ENCODE measurements around the gene GPR84. TPM values are rescaled to one million over a fixed set of nuclear protein-coding genes. Genes with fewer than 3 reads are reported as not detected.

Gene GPR84
- total and polyA plus RNA-seq, 5 donors from 2014 or later, result not detected

DNA sequence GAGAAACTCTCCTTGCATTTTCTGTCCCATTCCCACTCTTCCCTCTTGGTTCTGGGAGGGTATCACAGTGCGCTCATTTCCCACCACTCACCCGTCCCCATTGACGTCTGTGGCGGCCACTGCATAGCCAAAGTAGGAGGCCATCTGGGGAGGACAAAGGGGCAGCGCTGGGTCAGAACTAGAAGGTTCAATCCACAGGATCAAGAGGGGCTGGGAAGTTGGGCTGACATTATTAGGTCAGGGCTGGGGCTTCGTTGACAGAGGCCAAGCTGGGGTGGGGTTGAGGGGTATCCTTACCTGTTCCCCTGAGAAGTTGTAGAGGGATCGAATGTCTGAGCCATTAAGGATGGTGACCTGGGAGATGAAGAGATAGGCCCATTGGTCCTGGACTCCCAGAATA, 41.3 kb upstream of the GPR84 start:
- Mint-ChIP-seq H3K27ac (peak overlapping the region; percentile 56 to 85 (median 62)), H3K4me1 (peaks cover 6 to 50% (median 23%) of the 10 kb centered on the region in 4 donors), H3K4me3 (peak overlapping the region in 1 of 4 donors; percentile 64), H3K27me3 (no peaks in the 10 kb centered on the region), H3K36me3 (peaks cover 55% of the 10 kb centered on the region), H3K9me3 (no peaks in the 10 kb centered on the region)
- H3K27me3 ChIP-seq (ENCODE audit: control insufficient read depth, insufficient read depth, low read length), result no peaks in the 10 kb centered on the region
- no peak overlapping the region for H3K4me3 ChIP-seq (ENCODE audit: low read depth, low read length)
- peaks cover 12% of the 10 kb centered on the region for H3K4me1 ChIP-seq (ENCODE audit: control insufficient read depth, insufficient read depth, low read length, poor library complexity, severe bottlenecking)
- H3K9me3 ChIP-seq (ENCODE audit: control insufficient read depth in 2 of 2, low read length in 2 of 2), result no peaks in the 10 kb centered on the region
- no peak for ATAC-seq (ENCODE audit: low read depth in 2 of 2)
- H3K27ac ChIP-seq (ENCODE audit: insufficient read depth, low read length, poor library complexity, severe bottlenecking), result no peak overlapping the region
- peaks cover 85% of the 10 kb centered on the region for H3K36me3 ChIP-seq (ENCODE audit: control insufficient read depth, insufficient read depth, low read length)
- no peak for DNase-seq

DNA sequence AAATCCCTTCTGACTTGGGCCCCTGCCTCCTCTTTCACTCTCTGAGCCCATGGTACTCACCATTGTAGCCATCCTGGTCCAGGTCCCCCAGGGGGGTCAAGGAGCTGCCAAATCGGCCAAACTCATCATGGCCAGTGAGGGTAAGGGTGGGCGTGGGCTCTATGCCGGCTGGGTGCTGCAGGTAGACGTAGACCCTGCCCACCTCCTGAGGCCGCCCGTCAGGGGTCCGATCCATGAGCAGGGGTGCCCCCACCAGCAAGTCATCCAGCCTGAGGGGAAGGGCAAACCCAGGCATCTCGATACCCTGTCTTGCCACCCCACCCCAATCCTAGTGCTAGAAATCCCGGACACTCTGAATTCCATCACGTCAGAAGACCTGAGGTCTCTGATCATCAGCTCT, 40.8 kb upstream of the GPR84 start:
- no peak overlapping the region for H3K27ac ChIP-seq (ENCODE audit: insufficient read depth, low read length, poor library complexity, severe bottlenecking)
- peaks cover 6 to 51% (median 23%) of the 10 kb centered on the region in 4 donors for H3K4me1 Mint-ChIP-seq
- DNase-seq (no peak), ATAC-seq (ENCODE audit: low read depth in 2 of 2) (no peak)
- peak overlapping the region in 2 of 3 donors; percentile 74 to 91 for H3K27ac Mint-ChIP-seq
- H3K27me3 Mint-ChIP-seq, result no peaks in the 10 kb centered on the region
- H3K9me3 ChIP-seq (ENCODE audit: control insufficient read depth in 2 of 2, low read length in 2 of 2), result no peaks in the 10 kb centered on the region
- H3K4me3 ChIP-seq (ENCODE audit: low read depth, low read length), result no peak overlapping the region
- H3K36me3 Mint-ChIP-seq, result peaks cover 59% of the 10 kb centered on the region
- no peaks in the 10 kb centered on the region for H3K27me3 ChIP-seq (ENCODE audit: control insufficient read depth, insufficient read depth, low read length)
- no peaks in the 10 kb centered on the region for H3K9me3 Mint-ChIP-seq
- peaks cover 89% of the 10 kb centered on the region for H3K36me3 ChIP-seq (ENCODE audit: control insufficient read depth, insufficient read depth, low read length)
- H3K4me1 ChIP-seq (ENCODE audit: control insufficient read depth, insufficient read depth, low read length, poor library complexity, severe bottlenecking), result peaks cover 12% of the 10 kb centered on the region
- H3K4me3 Mint-ChIP-seq, result no peak overlapping the region

- Mint-ChIP-seq H3K9me3 (no peaks in the 10 kb centered on the region), H3K27ac (peak overlapping the region; percentile 91 to 93 (median 92)), H3K4me1 (peaks cover 6 to 47% (median 24%) of the 10 kb centered on the region in 4 donors), H3K36me3 (peaks cover 64% of the 10 kb centered on the region), H3K27me3 (no peaks in the 10 kb centered on the region), H3K4me3 (peak overlapping the region in 1 of 4 donors; percentile 46)
- peak; percentile 54 to 74 (median 59) for DNase-seq
- Histone ChIP-seq H3K4me1 (ENCODE audit: control insufficient read depth, insufficient read depth, low read length, poor library complexity, severe bottlenecking) (peaks cover 12% of the 10 kb centered on the region), H3K9me3 (ENCODE audit: control insufficient read depth in 2 of 2, low read length in 2 of 2) (no peaks in the 10 kb centered on the region), H3K27me3 (ENCODE audit: control insufficient read depth, insufficient read depth, low read length) (no peaks in the 10 kb centered on the region), H3K27ac (ENCODE audit: insufficient read depth, low read length, poor library complexity, severe bottlenecking) (no peak overlapping the region), H3K4me3 (ENCODE audit: low read depth, low read length) (no peak overlapping the region), H3K36me3 (ENCODE audit: control insufficient read depth, insufficient read depth, low read length) (peaks cover 93% of the 10 kb centered on the region)
- ATAC-seq (ENCODE audit: low read depth in 2 of 2), result peak in 1 of 2 donors; percentile 56
Observed at GRCh38 chr12:54404061-54405004, 40.0 kb upstream of the GPR84 start.

GRCh38 chr12:54401119-54401518, 36.8 kb upstream of the GPR84 start:
- Mint-ChIP-seq H3K27me3 (no peaks in the 10 kb centered on the region), H3K27ac (peak overlapping the region in 1 of 3 donors; percentile 76), H3K4me3 (no peak overlapping the region), H3K9me3 (no peaks in the 10 kb centered on the region), H3K36me3 (peaks cover 61% of the 10 kb centered on the region), H3K4me1 (peaks cover 6 to 30% (median 12%) of the 10 kb centered on the region in 4 donors)
- Histone ChIP-seq H3K4me3 (ENCODE audit: low read depth, low read length) (no peak overlapping the region), H3K27me3 (ENCODE audit: control insufficient read depth, insufficient read depth, low read length) (no peaks in the 10 kb centered on the region), H3K36me3 (ENCODE audit: control insufficient read depth, insufficient read depth, low read length) (peaks cover 86% of the 10 kb centered on the region), H3K27ac (ENCODE audit: insufficient read depth, low read length, poor library complexity, severe bottlenecking) (no peak overlapping the region), H3K4me1 (ENCODE audit: control insufficient read depth, insufficient read depth, low read length, poor library complexity, severe bottlenecking) (peaks cover 12% of the 10 kb centered on the region), H3K9me3 (ENCODE audit: control insufficient read depth in 2 of 2, low read length in 2 of 2) (no peaks in the 10 kb centered on the region)
- no peak for DNase-seq
- no peak for ATAC-seq (ENCODE audit: low read depth in 2 of 2)

- DNase-seq (peak; percentile 75 to 85 (median 85)), ATAC-seq (ENCODE audit: low read depth in 2 of 2) (peak; percentile 89 to 92)
- Histone ChIP-seq H3K4me3 (ENCODE audit: low read depth, low read length) (no peak overlapping the region), H3K4me1 (ENCODE audit: control insufficient read depth, insufficient read depth, low read length, poor library complexity, severe bottlenecking) (peaks cover 3% of the 10 kb centered on the region), H3K36me3 (ENCODE audit: control insufficient read depth, insufficient read depth, low read length) (peaks cover 82% of the 10 kb centered on the region), H3K27ac (ENCODE audit: insufficient read depth, low read length, poor library complexity, severe bottlenecking) (no peak overlapping the region), H3K9me3 (ENCODE audit: control insufficient read depth in 2 of 2, low read length in 2 of 2) (no peaks in the 10 kb centered on the region), H3K27me3 (ENCODE audit: control insufficient read depth, insufficient read depth, low read length) (no peaks in the 10 kb centered on the region)
- Mint-ChIP-seq H3K9me3 (no peaks in the 10 kb centered on the region), H3K4me1 (peaks cover under 1 to 19% (median 8%) of the 10 kb centered on the region in 4 donors), H3K27ac (peak overlapping the region in 1 of 3 donors; percentile 50), H3K4me3 (no peak overlapping the region), H3K27me3 (no peaks in the 10 kb centered on the region), H3K36me3 (peaks cover 61% of the 10 kb centered on the region)
Observed at GRCh38 chr12:54398995-54399793, 34.9 kb upstream of the GPR84 start.

GRCh38 chr12:54398218-54398617, 33.9 kb upstream of the GPR84 start:
- Mint-ChIP-seq H3K4me1 (peaks cover 0 to 25% (median 11%) of the 10 kb centered on the region in 4 donors), H3K27me3 (no peaks in the 10 kb centered on the region), H3K27ac (peak overlapping the region in 2 of 3 donors; percentile 29 to 56), H3K36me3 (peaks cover 60% of the 10 kb centered on the region), H3K9me3 (no peaks in the 10 kb centered on the region), H3K4me3 (no peak overlapping the region)
- no peak for ATAC-seq (ENCODE audit: low read depth in 2 of 2)
- H3K9me3 ChIP-seq (ENCODE audit: control insufficient read depth in 2 of 2, low read length in 2 of 2), result no peaks in the 10 kb centered on the region
- peaks cover 76% of the 10 kb centered on the region for H3K36me3 ChIP-seq (ENCODE audit: control insufficient read depth, insufficient read depth, low read length)
- no peaks in the 10 kb centered on the region for H3K27me3 ChIP-seq (ENCODE audit: control insufficient read depth, insufficient read depth, low read length)
- H3K4me3 ChIP-seq (ENCODE audit: low read depth, low read length), result no peak overlapping the region
- DNase-seq, result no peak
- no peaks in the 10 kb centered on the region for H3K4me1 ChIP-seq (ENCODE audit: control insufficient read depth, insufficient read depth, low read length, poor library complexity, severe bottlenecking)
- no peak overlapping the region for H3K27ac ChIP-seq (ENCODE audit: insufficient read depth, low read length, poor library complexity, severe bottlenecking)

DNA sequence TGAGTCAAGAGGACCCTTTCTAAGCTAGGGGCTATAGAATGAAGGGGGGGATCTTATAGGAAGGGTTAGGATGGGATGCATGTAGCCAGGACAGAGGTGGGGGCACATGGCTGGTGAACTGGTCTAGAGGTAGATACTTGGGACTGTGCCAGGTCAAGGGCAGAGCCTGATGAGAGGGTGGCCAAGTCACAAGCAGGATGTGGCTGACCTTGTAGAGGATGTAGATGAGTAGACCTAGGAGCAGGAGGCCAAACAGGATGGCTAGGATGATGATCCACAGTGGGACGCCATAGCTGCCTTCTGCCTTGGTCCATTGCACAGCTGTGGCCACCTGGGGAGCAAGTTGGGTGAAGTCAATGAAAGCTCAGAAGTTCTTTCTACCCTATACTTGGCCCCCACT, 32.9 kb upstream of the GPR84 start:
- no peak for DNase-seq
- Mint-ChIP-seq H3K36me3 (peaks cover 54% of the 10 kb centered on the region), H3K4me1 (peaks cover 0 to 25% (median 11%) of the 10 kb centered on the region in 4 donors), H3K9me3 (no peaks in the 10 kb centered on the region), H3K4me3 (no peak overlapping the region), H3K27me3 (no peaks in the 10 kb centered on the region), H3K27ac (peak overlapping the region in 2 of 3 donors; percentile 56 to 69)
- ATAC-seq (ENCODE audit: low read depth in 2 of 2), result no peak
- Histone ChIP-seq H3K36me3 (ENCODE audit: control insufficient read depth, insufficient read depth, low read length) (peaks cover 69% of the 10 kb centered on the region), H3K4me3 (ENCODE audit: low read depth, low read length) (no peak overlapping the region), H3K9me3 (ENCODE audit: control insufficient read depth in 2 of 2, low read length in 2 of 2) (no peaks in the 10 kb centered on the region), H3K4me1 (ENCODE audit: control insufficient read depth, insufficient read depth, low read length, poor library complexity, severe bottlenecking) (no peaks in the 10 kb centered on the region), H3K27ac (ENCODE audit: insufficient read depth, low read length, poor library complexity, severe bottlenecking) (no peak overlapping the region), H3K27me3 (ENCODE audit: control insufficient read depth, insufficient read depth, low read length) (no peaks in the 10 kb centered on the region)
